Activated CD8-positive, alpha-beta memory T cell treated with anti-CD3 and anti-CD28 coated beads, Interleukin-2, amount 50 U/mL, for 4 hours (primary cell): ENCODE measurements around the gene BMP7.

Source experiments
- DNase-seq: peaks from one replicate; pipeline ENCODE4 v3.0.0-alpha.2; 2020

The BMP7 gene

GRCh38 chr20:57139342-57140093 lies 126.9 kb downstream of the BMP7 start:
- DNase-seq = no peak

- no peak for DNase-seq
Observed at GRCh38 chr20:57138198-57138995, 128.0 kb downstream of the BMP7 start.

GRCh38 chr20:57137676-57138075 lies 128.8 kb downstream of the BMP7 start:
- DNase-seq = no peak

- no peak for DNase-seq
Observed at GRCh38 chr20:57136734-57137133, 129.7 kb downstream of the BMP7 start.

- no peak for DNase-seq
Observed at GRCh38 chr20:57135875-57136274, 130.6 kb downstream of the BMP7 start.

- DNase-seq = no peak
Observed at GRCh38 chr20:57134804-57135203, 131.6 kb downstream of the BMP7 start.

GRCh38 chr20:57133926-57134650 lies 132.4 kb downstream of the BMP7 start:
- DNase-seq = no peak

GRCh38 chr20:57131601-57132391 lies 134.6 kb downstream of the BMP7 start:
- DNase-seq = no peak

GRCh38 chr20:57131077-57131476 lies 135.4 kb downstream of the BMP7 start:
- no peak for DNase-seq

- no peak for DNase-seq
Observed at GRCh38 chr20:57130160-57130772, 136.2 kb downstream of the BMP7 start.

- no peak for DNase-seq
Observed at GRCh38 chr20:57129303-57129702, 137.1 kb downstream of the BMP7 start.

- DNase-seq = no peak
Observed at GRCh38 chr20:57128044-57128757, 138.2 kb downstream of the BMP7 start.

GRCh38 chr20:57126481-57127092 lies 139.9 kb downstream of the BMP7 start:
- no peak for DNase-seq

GRCh38 chr20:57124800-57125517 lies 141.5 kb downstream of the BMP7 start:
- no peak for DNase-seq

GRCh38 chr20:57124366-57124765 lies 142.1 kb downstream of the BMP7 start:
- no peak for DNase-seq

- no peak for DNase-seq
Observed at GRCh38 chr20:57123504-57123903, 142.9 kb downstream of the BMP7 start.

- DNase-seq = no peak
Observed at GRCh38 chr20:57122536-57123489, 143.6 kb downstream of the BMP7 start.

GRCh38 chr20:57118964-57119363 lies 147.5 kb downstream of the BMP7 start:
- DNase-seq = no peak
